Measurements from ENCODE around the gene MMP1.

MMP1 gene

DNA sequence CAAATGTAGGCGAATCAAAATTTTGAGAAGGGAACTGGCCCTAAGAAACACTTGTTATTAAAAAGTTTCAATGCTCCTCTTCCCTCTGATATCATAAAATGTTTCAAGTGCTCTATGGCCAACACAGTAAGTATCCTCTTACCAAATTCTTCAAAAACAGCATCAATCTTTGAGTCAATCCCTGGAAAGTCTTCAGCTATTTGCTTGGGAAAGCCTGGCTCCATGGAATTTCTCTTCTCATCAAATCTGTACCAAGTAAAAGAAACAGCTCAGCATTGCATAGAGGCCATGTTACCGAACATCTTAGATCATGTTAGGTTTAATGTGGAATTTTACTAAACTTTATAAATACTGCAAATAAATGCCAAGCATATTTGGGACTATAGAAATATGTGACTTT, 39.2 kb upstream of the MMP1 start:
- ChIA-PET POLR2A (ENCODE audit: low non-redundant PET) (no interaction called here), CTCF (no interaction called here)
- H3K27ac ChIP-seq: no peak overlapping the region
- no peak for DNase-seq (ENCODE audit: low spot score)
- TF ChIP-seq, protein P1, sequence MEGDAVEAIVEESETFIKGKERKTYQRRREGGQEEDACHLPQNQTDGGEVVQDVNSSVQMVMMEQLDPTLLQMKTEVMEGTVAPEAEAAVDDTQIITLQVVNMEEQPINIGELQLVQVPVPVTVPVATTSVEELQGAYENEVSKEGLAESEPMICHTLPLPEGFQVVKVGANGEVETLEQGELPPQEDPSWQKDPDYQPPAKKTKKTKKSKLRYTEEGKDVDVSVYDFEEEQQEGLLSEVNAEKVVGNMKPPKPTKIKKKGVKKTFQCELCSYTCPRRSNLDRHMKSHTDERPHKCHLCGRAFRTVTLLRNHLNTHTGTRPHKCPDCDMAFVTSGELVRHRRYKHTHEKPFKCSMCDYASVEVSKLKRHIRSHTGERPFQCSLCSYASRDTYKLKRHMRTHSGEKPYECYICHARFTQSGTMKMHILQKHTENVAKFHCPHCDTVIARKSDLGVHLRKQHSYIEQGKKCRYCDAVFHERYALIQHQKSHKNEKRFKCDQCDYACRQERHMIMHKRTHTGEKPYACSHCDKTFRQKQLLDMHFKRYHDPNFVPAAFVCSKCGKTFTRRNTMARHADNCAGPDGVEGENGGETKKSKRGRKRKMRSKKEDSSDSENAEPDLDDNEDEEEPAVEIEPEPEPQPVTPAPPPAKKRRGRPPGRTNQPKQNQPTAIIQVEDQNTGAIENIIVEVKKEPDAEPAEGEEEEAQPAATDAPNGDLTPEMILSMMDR (conservative IDR thresholded peaks at IDR 0.05; ENCODE audit: low read depth): no peak

DNA sequence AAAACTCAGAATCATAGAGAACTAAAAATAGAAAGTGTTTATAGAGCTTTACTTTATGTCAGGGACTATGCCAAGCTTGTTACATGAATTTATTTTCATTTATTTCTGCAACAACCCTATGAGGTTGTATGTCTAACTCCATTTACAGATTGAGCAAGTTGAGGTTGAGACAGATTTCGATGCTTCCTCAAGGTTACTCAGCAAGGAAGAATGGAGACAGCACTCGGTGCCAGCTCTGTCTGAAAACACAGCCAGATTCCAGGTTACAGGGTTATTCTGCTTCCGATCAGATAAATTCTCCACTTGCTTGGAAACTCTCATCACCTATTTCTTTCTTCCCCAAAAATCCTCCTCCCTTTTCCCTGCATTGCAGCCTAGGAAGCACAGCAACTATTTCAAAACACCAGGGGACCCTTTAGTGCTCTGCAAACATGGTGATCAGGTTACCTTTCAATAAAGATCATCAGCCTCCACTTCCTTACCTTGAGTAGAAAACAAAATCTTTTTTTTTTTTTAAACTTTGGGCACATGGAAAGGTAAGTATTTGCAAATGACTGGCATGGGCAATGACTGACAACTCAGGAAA, 38.4 kb upstream of the MMP1 start:
- no peak for DNase-seq (ENCODE audit: low spot score)
- POLR2A ChIA-PET (ENCODE audit: low non-redundant PET): no interaction called here
- TF ChIP-seq, protein P1 (conservative IDR thresholded peaks at IDR 0.05; ENCODE audit: low read depth): no peak
- CTCF ChIA-PET: interaction anchor here (0.6 to 0.7 kb wide), 3 partner anchors 10 to 78 kb away, joined by 3 to 6 read pairs (median 4); no protein-coding TSS in a partner anchor
- H3K27ac ChIP-seq: no peak overlapping the region

DNA sequence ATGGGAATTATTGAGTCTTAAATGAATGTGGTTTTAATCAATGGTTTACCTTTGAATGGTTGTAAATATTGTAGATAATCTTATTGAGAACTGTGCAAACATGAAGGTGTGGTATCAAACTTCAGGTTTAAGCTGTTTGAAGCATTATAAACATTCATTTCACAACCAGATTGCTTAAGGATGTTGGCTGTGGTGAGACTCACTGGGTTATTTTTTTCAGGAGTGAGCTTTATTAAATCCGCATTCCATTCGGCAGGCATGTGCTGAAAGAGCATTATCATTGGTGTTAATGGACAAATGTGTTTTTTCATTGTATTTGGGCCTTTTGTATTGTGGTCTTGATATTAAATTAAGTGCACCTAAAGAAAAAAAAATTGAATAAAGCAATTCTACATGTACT, 35.8 kb upstream of the MMP1 start:
- ChIA-PET POLR2A (ENCODE audit: low non-redundant PET) (no interaction called here), CTCF (interaction anchor here (0.7 kb wide), 1 partner anchor 71 kb away, joined by 3 read pairs; no protein-coding TSS in a partner anchor)
- no peak overlapping the region for H3K27ac ChIP-seq
- no peak for DNase-seq (ENCODE audit: low spot score)
- TF ChIP-seq, protein P1 (conservative IDR thresholded peaks at IDR 0.05; ENCODE audit: low read depth): no peak

DNA sequence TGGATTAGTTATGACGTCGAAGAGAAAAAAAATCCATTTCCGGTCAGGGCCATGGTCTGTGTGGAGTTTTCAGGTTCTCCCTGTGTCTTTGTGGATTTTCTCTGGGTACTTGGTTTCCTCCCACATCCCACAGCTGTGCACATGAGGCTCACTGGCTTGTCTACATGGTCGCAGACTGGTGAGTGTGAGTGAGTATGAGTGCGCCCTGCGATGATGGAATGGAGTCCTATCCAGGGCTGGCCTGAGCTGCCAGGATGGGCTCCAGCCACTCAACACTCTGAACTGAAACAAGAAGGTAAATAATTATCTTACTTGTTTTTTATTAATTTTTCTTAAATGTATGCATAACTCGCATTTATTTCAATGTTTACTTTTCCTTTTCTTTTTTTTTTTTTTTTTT, 34.7 kb upstream of the MMP1 start:
- DNase-seq (ENCODE audit: low spot score): no peak
- ChIA-PET POLR2A (ENCODE audit: low non-redundant PET) (no interaction called here), CTCF (interaction anchor here (0.8 kb wide), 1 partner anchor 491 kb away, joined by 3 read pairs; no protein-coding TSS in a partner anchor)
- TF ChIP-seq, protein P1 (conservative IDR thresholded peaks at IDR 0.05; ENCODE audit: low read depth): no peak
- H3K27ac ChIP-seq: no peak overlapping the region

DNA sequence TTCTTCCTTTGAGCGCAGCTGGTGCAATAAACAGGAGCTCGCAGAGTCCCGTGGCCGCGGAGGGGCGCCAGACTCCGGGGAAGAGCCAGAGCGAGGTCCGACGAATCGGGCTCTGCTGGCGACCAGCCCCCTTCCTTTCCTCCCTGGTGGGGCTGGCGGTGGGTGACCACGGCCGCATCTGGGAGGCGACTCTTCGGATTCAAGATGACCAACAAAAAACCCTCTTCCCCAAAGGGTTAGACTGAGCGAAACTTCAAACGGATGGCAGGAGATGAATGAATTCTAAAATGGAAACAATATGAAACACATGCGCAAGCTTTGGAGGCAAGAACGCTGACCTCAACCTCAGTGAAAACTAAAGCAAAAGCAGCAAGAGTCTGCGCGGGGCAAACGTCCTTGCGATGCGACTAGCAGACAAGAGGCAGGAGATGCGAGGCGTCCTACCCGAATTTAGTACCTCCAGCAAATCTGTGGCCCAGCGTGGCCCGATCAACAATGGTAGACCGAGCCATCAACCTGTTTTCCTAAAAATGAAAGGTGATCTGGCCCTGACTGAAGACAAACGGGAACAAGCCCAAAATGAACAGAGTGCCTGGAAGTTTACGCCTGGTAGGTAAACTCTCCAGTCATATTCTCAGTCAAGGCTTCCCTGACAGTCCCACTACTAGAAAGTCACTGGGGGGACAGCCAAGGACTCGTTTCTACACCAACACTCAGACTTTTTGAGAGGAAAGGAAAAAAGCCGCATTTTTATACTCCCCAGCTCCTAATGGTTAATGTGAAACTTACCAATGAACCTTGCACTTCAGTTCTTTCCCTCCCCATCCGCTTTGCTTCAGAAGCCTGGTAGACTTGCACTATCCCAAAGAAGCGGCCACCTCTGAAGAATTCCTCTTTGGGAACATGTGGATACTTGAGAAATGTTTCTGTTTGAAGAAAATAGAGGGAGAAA, 33.8 kb upstream of the MMP1 start:
- POLR2A ChIA-PET (ENCODE audit: low non-redundant PET): no interaction called here
- no peak for DNase-seq (ENCODE audit: low spot score)
- no peak overlapping the region for H3K27ac ChIP-seq

DNA sequence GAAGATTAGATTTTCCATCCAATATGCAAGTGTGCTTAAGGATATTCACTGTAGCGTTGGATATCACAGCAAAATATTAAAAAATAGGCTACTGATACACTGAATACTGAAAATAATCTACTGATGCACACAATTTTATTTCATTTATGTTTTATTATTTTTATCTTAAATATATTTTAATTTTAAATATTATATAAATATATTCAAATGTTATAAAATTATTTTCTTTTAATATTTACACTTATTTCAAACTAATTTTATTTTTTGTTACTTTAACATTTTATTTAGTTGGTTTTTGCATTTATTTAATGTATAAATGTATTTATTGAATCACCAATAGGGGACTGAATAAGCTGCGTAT, 33.1 kb upstream of the MMP1 start:
- TF ChIP-seq, protein P1 (conservative IDR thresholded peaks at IDR 0.05; ENCODE audit: low read depth): no peak
- no peak for DNase-seq (ENCODE audit: low spot score)
- H3K27ac ChIP-seq: no peak overlapping the region
- CTCF ChIA-PET: interaction anchor here (0.6 to 1.2 kb wide), 3 partner anchors 33 to 112 kb away, joined by 3 read pairs; partner anchors contain the start of gene MMP1
- POLR2A ChIA-PET (ENCODE audit: low non-redundant PET): no interaction called here

More for the DNA sequence above, 33.8 kb upstream of the MMP1 start:
- TF ChIP-seq, protein P1 (conservative IDR thresholded peaks at IDR 0.05; ENCODE audit: low read depth): peak; percentile 41
- CTCF ChIA-PET: interaction anchor here (0.6 to 1.2 kb wide), 4 partner anchors 34 to 490 kb away, joined by 3 read pairs; partner anchors contain the start of gene MMP1
